Non-pigmented ciliary epithelial cell (primary cell): ENCODE measurements around the gene GORASP2.
A peak's percentile ranks its signal among the peaks of the same experiment; 100 is the strongest.
"Not testable (repeated sequence)": the region's sequence is repeated elsewhere in the genome, so short reads cannot be mapped to it uniquely, and the experiment has no call there.

ENCODE experiments used
- DNase-seq: peaks from one replicate; pipeline ENCODE4 v3.0.0-alpha.2; 2010; ENCODE audit warnings: low read depth

The GORASP2 gene

DNA sequence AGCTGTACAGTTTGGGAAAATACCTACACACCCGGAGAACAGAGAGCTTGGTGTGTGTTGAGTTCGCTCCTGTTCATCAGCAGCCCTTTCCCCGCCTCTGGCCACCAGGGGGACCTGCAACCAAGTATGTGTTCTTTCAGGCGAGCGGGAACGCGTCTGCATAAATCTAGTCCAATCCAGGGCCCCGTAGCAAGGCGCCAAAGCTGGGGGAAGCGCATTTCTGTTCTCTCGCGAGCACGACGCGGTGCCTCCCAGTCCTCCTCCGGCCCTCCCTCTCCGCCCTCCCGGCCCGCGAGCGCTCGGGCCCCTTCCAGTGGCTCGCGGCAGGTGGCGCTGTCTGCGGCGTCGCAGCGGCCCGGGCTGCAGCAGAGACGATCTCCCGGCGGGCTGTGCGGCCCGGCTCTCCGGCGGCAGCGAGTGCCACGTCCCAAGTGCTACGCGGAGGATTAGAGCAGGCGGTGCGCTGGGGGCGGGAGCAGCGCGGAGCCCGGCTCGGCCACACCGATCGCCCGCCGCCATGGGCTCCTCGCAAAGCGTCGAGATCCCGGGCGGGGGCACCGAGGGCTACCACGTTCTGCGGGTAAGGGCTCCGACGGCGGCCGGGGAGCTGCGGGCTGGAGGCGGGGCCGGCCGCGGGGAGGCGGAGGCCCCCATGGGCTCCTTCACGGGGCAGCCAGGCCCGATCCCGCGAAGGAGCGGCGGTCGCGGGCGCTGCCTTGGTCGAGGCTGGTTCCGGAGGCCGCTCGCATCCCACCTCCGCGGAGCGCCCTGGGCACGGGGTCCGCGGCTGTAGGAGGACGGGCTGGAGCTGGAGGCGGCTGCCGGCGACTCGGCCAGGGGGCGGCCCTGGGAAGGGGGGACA is at the start of gene GORASP2:
GORASP2 (plus strand) TSS at position 430 of the 862 bp plus-strand sequence; CDS start at position 518, 88 bp downstream.
- peak; percentile 100 for DNase-seq

- no peak for DNase-seq
Observed at GRCh38 chr2:170881840-170882239, 47.2 kb upstream of the GORASP2 start.

GRCh38 chr2:170882758-170883157 is 46.3 kb upstream of the GORASP2 start:
- DNase-seq, result no peak

GRCh38 chr2:170883683-170884082 is 45.4 kb upstream of the GORASP2 start:
- no peak for DNase-seq

DNA sequence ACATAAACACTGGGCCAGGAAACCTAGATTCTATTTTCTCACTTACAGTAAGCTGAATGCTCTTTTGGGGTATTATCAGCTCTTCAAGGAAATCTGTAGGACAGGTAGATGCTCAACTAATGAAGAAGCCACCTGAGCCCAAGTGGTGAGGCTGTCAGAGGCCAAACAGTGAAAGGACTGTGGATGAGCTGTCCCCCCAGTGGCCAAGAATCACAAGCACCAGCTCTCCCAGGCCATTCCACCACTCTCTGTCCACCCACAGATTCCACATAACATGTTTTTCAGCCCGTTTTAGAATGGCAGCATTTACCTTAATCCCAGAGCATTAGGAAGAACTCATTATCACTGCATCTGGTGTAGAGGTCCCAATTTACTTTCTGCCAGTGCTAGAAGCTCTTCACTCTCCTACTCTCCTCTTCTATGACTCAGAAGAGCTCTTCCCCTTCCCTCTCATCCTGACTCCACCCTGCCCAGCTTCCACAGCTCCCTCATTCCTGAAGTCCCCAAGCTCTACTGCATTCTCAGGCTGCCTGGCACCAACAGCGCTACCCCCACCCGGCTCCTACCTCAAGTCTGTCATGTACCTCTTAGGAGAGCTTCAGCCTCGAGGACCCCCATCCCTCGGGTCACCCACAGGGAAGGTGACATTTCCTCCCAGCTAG is 43.8 kb upstream of the GORASP2 start:
- DNase-seq, result no peak

DNA sequence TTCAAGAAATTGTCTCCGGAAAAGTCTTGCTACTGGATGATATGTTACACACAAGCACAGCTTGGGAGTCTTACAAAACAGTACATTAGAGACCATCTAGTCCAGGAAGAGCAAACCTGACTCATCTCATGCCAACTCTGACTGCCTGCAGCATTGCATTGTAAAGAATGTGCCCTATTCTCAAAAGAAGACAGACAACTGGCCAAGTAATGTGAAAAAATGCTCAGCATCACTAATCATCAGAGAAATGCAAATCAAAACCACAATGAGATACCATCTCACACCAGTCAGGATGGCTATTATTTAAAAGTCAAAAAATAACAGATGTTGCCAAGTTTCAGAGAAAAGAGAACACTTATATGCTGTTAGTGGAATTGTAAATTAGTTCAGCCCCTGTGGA is 42.7 kb upstream of the GORASP2 start:
- peak; percentile 30 for DNase-seq

- no peak for DNase-seq
Observed at GRCh38 chr2:170887496-170887895, 41.6 kb upstream of the GORASP2 start.

- DNase-seq, result no peak
Observed at GRCh38 chr2:170887896-170888295, 41.2 kb upstream of the GORASP2 start.

GRCh38 chr2:170891893-170892292 is 37.2 kb upstream of the GORASP2 start:
- no peak for DNase-seq

- DNase-seq, result no peak
Observed at GRCh38 chr2:170892391-170892951, 36.6 kb upstream of the GORASP2 start.

DNA sequence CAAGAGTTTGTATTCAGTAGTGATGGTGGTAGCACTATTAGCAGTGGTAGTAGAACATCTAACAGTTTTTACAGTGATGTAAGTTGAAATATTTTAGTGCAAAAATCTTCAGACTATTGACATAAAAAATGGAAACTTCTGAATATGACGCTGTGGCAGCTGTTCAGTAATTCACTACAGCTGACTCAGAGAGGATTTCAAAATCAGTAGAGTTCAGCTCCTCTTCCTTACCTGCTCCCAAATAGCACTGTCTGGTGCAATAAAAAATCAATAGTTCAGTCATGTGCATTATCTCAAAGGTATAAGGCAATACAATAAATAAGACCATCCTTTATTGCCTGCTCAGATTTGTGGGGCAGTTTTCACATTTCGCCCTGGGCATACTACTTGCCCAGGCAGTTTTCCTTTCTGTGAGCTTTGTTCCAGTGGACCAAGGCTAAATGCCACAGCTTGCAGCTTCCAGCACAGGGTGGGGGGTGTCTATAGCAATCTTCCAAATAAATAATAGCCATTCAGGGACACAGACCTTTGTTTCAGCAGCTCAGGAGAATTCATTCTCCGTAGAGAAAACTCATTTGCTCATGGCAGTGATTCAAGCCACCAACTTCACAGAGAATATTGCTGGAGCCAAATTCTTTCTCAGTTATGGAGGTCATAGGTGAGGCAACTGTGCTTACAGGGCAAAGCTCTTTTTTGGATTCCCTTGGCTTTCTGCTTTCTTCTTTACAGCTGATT is 33.9 kb upstream of the GORASP2 start:
- no peak for DNase-seq

- no peak for DNase-seq
Observed at GRCh38 chr2:170896622-170897021, 32.4 kb upstream of the GORASP2 start.

DNA sequence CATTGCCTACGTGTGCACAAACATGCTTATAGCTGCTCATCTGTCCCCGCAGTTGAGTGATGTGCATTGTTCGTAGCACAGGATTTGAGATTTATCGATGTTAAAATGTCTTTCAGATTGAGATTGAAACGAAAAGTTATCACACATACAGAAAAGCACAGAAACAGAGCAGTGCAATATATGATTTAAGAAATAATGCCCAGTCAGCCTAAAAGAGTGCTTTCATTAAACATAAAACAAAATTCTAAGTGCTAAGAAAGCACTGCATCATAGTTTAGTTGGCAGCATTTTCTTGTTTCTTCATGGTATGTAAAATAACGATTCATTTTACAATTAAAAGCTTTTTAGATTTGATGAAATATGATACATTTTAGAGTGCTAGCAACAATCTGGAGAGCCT is 31.9 kb upstream of the GORASP2 start:
- DNase-seq, result no peak

DNA sequence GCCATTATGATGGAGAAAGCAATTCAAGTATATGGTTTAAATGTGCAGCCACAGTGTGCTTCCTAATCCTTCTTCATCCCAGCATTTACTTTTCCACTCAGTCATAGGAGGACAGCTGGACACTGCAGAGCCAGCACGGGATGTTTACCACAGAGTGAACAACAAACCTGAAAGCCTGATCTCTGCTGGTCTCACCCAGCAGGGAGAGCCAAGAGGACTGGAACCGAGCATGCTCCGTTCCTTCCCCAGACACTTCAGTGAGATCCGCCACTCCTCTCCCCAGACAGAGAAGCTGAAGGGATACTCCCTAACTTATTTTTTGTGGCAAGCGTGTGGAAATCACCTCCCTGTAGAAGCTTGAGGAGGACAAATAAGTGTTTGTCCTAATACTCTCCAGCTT is 23.2 kb upstream of the GORASP2 start:
- no peak for DNase-seq

DNA sequence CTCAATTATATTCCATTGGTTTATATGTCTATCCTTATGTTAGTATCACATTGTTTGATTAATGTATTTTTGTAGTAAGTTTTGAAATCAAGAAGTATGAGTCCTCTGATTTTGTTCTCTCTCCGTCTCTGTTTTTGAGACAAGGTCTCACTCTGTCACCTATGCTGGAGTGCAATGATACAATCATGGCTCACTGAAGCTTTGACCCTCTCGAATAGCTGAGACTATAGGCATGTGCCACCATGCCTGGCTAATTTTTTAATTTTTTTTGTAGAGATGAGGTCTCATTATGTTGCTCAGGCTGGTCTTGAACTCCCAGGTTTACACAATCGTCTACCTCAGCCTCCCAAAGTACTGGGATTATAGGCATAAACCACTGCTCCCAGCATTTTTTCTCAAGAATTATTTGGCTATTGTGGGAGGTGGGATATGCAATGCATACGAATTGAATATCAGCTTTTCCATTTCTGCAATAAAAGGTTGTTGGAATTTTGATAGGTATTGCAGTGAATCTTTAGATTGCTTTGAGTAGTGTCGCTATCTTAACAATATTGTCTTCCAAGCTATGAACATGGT is 17.7 kb upstream of the GORASP2 start:
- no peak for DNase-seq

DNA sequence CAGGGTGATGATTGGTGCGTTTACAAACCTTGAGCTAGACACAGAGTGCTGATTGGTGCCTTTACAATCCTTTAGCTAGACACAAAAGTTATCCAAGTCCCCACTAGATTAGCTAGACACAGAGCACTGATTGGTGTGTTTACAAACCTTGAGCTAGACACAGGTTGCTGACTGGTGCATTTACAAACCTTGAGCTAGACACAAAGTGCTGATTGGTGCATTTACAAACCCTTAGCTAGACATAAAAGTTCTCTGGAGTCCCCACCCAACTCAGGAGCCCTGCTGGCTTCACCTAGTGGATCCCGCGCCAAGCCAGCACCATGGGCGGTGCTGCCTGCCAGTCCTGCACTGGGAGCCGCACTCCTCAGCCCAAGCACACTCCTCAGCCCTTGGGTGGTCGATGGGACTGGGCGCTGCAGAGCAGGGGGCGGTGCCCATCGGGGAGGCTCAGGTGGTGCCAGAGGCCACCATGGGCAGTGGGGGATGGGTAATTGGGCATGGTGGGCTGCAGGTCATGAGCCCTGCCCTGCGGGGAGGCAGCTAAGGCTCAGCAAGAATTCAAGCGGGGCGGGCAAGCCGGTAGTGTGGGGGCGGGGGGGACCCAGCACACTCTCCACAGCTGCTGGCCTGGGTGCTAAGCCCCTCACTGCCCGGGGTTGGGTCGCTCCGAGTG is 13.9 kb upstream of the GORASP2 start:
- DNase-seq, result not testable (repeated sequence)

DNA sequence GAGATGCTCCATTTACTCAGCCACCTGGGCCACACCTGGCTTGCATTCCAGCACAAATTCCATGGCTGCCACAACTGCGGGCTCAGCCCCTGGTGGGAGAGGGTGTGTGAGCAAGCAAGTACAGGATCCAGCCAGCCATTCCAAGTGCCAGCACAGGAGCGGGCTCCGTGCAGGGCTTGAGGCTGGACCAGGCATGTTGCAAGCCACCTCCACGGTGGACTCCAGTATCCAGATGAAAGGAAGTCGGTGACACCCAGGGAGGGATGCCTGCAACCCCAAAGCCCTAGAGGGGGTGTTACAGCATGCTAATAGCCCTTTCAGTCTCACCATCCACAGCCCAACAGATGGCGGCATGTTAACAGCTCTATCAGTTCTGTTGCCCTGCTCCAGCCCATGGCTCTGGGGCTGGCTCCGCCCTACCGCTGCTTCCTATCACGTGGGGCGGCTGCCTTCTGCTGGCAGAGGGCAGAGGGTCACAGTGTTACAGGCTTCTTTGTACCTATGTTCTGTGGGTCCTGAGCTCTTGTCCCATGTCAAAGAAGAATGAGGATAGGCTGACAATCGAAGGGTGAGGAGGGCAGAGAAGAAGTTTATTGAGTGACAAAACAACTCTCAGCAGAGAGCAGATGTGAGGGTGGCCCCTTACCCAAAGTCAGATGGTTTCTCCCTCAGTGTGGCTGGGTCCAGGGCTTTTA is 11.7 kb upstream of the GORASP2 start:
- DNase-seq, result no peak

DNA sequence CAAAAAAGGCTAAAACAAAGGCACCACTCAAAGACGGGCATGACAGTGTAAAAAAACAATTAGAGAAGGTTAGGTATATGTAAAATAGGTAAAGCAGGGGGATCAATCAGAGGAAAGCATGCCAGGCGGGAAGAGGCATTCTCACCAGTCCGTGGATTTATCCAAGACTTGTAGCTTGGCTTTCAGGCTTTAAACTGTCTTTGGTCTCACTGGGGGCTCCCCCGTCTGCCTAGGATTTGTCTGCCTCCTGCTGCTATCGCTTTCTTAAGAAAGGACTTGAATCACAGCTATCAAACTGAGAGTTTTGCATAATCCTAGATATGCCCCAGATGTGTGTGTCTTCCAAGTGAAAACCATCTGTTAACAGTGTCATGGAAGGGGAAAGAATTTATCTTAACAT is 11.1 kb upstream of the GORASP2 start:
- no peak for DNase-seq

- not testable (repeated sequence) for DNase-seq
Observed at GRCh38 chr2:170921873-170922272, 7.2 kb upstream of the GORASP2 start.

GRCh38 chr2:170922634-170923494 is 6.2 kb upstream of the GORASP2 start:
- no peak for DNase-seq
